Keratinocyte (primary cell): Measurements from ENCODE around the gene ULK4.

ENCODE experiments used
- CTCF ChIP-seq, 3 experiments: IDR thresholded peaks in 1 of 3; conservative IDR thresholded peaks in 1 of 3; optimal IDR thresholded peaks in 1 of 3; 2 replicates in 2 of 3; 3 replicates in 1 of 3; pipeline versions ENCODE3 to v1.5.1; 2011; ENCODE audit warnings: low read length in 3 of 3, mild to moderate bottlenecking in 3 of 3, moderate library complexity in 2 of 3, control low read depth in 1 of 3, inconsistent platforms in 1 of 3; ENCODE audit not compliant: insufficient read depth in 2 of 3; ENCODE audit errors: extremely low read depth in 1 of 3
- EZH2 ChIP-seq: IDR thresholded peaks from one replicate; pipeline ENCODE4 v1.6.1; 2012; ENCODE audit warnings: inconsistent platforms, mild to moderate bottlenecking, low read length, moderate library complexity

DNA sequence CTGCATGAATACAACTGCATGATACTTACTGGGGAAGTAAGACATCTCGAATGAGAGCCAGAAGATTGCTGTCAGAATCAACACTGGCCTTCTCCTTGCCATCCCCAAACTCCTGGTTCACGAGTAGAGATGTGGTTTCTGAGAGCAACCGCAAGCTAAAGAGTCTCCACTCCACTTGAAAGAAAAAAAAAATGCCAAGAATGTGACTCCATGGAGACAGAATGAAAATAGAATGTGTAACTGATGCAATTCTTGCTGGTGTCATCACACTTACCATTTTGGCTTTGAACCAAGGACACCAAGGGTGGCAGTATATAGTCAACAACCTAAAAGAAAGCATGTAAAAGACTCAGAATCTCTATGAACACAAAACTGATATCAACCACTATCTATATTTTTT, 280.4 kb downstream of the ULK4 start:
- TF ChIP-seq CTCF (optimal IDR thresholded peaks at IDR 0.05 in 1 of 3, IDR thresholded peaks at IDR 0.05 in 1 of 3, conservative IDR thresholded peaks at IDR 0.05 in 1 of 3; ENCODE audit: extremely low read depth in 1 of 3, insufficient read depth in 2 of 3, low read length in 3 of 3) (no peak), EZH2 (no peak)
